Fibroblast of mammary gland (primary cell): ENCODE measurements around the gene DCBLD2.
A peak's percentile ranks its signal among the peaks of the same experiment; 100 is the strongest.

Experiments
- DNase-seq: peaks from one replicate; pipeline ENCODE4 v3.0.0-alpha.2; 2010; ENCODE audit warnings: low read depth
- H3K4me3 ChIP-seq: 2 replicates; pipeline ENCODE4 v1.5.1; 2011; ENCODE audit warnings: low read depth, mild to moderate bottlenecking, low read length, moderate library complexity; ENCODE audit not compliant: control insufficient read depth
- CTCF ChIP-seq: conservative IDR thresholded peaks from 2 replicates; pipeline ENCODE4 v1.5.1; 2011; ENCODE audit warnings: low read depth, low read length, inconsistent platforms; ENCODE audit not compliant: control insufficient read depth, insufficient read depth

DCBLD2 gene

GRCh38 chr3:98892263-98892662, 9.2 kb downstream of the DCBLD2 start:
- TF ChIP-seq CTCF = no peak
- H3K4me3 ChIP-seq = no peak overlapping the region
- DNase-seq = peak; percentile 47

- no peak for TF ChIP-seq CTCF
- DNase-seq = peak; percentile 37
- H3K4me3 ChIP-seq = no peak overlapping the region
Observed at GRCh38 chr3:98890965-98891910, 10.3 kb downstream of the DCBLD2 start.

GRCh38 chr3:98890181-98890835, 11.2 kb downstream of the DCBLD2 start:
- no peak for TF ChIP-seq CTCF
- DNase-seq = no peak
- no peak overlapping the region for H3K4me3 ChIP-seq

GRCh38 chr3:98887684-98888083, 13.8 kb downstream of the DCBLD2 start:
- DNase-seq = no peak
- no peak for TF ChIP-seq CTCF
- no peak overlapping the region for H3K4me3 ChIP-seq

- no peak overlapping the region for H3K4me3 ChIP-seq
- DNase-seq = peak; percentile 38
- TF ChIP-seq CTCF = no peak
Observed at GRCh38 chr3:98886525-98886924, 15.0 kb downstream of the DCBLD2 start.

GRCh38 chr3:98885851-98886250, 15.6 kb downstream of the DCBLD2 start:
- DNase-seq = peak; percentile 55
- no peak overlapping the region for H3K4me3 ChIP-seq
- TF ChIP-seq CTCF = no peak
